GM12872 (cell line): ENCODE data around the gene ZBTB46.

ENCODE experiments used
- TF ChIP-seq, protein P1 (sequence below): IDR thresholded peaks from 3 replicates; pipeline ENCODE4 v1.5.1; 2011; ENCODE audit warnings: low read depth, mild to moderate bottlenecking, low read length, moderate library complexity; ENCODE audit not compliant: insufficient read depth

Gene ZBTB46

DNA sequence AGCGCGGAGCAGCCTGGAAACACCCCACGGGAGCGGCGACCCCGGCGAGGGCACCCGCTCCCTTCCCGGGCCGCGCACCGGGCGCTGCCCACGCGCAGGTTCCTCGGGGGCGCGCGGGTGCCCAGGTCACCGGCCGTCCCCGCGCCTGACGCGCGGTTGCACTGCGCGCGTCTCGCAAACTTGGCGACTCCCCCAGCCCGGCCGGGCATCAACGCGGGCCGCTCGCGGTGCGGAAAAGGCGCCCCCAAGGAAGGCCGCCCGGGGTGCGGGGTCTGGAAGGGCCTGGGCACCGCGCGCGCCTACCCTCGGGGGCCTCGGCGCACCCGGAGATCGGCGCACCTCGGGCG lies 555 bp upstream of the ZBTB46 start:
- TF ChIP-seq, protein P1, sequence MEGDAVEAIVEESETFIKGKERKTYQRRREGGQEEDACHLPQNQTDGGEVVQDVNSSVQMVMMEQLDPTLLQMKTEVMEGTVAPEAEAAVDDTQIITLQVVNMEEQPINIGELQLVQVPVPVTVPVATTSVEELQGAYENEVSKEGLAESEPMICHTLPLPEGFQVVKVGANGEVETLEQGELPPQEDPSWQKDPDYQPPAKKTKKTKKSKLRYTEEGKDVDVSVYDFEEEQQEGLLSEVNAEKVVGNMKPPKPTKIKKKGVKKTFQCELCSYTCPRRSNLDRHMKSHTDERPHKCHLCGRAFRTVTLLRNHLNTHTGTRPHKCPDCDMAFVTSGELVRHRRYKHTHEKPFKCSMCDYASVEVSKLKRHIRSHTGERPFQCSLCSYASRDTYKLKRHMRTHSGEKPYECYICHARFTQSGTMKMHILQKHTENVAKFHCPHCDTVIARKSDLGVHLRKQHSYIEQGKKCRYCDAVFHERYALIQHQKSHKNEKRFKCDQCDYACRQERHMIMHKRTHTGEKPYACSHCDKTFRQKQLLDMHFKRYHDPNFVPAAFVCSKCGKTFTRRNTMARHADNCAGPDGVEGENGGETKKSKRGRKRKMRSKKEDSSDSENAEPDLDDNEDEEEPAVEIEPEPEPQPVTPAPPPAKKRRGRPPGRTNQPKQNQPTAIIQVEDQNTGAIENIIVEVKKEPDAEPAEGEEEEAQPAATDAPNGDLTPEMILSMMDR = no peak

DNA sequence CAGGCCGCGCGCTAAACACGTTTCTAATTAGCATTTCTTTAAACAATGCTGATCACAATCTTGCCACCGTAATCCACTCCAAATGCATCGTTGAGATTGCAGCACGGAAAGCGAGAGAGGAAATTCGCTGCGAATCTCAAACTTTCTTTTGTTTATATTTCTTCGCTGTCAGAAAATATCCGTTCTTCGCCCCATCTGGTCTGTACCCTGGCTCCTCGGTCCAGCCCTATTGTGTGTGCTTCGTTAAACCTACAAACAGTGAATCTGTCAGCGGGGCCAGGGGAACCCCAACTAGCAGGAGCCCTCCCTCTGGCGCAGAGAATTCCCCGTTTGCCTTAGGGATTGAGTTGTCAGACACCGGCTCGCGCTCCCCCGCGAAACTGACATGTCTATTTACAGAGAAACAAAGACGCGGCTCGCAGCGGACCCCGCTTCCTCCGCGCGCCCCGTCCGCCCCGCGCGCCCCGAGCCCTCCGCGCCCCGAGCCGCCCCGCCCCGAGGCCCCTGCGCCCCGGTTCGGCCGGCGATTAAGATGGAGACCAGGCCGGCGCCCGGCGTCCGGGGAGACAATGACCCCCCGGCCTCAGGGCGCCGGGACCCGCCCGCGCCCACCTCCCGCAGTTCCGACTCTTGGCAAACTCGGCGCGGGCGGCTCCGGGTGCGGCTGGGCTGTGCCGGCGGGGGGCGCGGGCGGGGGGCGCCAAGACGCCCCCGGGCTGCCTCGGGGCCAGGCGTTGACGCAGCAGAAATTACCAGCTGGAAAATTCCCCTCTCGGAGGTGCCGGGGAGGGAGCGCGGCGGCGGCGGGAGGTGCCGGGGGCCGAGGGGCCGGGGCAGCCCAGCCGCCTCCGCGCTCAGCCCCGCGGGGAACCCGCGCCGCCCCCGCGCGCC lies 874 bp downstream of the ZBTB46 start:
- TF ChIP-seq, protein P1 = no peak

DNA sequence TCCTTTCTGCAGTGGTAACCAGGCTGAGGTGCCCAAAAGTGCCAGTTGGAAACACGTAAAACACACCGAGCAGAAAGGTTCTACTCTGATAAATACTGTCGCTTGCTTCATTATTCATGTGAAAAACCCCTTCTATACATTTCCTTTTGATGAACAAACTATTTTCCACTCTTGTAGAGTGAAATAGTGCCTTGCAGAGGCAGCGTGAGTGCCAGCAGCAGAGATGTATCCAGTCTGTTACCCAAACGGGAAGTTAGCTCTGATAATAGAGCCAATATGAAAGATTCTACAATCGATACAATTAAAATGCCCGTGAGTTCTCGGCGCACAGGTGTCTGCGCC lies 1.5 kb downstream of the ZBTB46 start:
- TF ChIP-seq, protein P1 = no peak

DNA sequence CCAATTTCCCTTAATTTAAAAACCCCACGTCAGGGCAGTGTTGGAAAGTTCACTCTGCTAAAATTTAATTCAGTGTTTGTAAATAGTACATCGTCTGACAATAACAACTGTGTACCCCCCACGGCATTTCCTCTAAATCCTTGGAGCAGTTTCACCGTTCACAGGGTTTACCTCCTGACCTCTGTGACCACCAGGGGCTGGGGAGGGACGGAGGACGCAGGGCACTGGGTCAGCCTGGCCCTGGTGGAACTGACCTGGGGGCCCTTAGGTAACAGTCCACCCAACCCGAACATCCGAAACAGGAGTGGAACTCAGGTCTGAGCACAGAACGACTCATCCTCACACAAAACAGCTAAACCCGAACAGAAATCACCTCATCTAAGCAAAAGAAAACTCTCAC lies 2.1 kb downstream of the ZBTB46 start:
- TF ChIP-seq, protein P1 = no peak

DNA sequence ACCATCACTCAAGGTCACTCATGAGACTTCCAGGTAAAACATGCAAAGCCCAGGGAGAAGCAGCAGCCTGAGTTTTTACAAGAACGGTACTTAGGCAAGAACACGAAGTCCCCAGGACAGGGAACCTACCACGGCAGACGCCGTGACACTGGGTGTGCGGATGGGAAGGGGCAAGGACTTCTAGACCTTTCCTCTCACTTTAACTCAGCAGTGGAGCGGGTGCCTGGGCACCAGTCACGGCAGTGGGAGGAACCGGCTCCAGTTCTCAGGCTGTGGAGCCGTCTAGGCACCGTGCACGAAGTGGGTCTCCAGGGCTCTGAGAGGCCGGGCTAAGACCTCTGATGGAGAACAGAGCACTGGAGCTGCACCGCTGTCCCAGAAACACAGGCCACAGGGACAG lies 2.5 kb downstream of the ZBTB46 start:
- TF ChIP-seq, protein P1 = no peak

DNA sequence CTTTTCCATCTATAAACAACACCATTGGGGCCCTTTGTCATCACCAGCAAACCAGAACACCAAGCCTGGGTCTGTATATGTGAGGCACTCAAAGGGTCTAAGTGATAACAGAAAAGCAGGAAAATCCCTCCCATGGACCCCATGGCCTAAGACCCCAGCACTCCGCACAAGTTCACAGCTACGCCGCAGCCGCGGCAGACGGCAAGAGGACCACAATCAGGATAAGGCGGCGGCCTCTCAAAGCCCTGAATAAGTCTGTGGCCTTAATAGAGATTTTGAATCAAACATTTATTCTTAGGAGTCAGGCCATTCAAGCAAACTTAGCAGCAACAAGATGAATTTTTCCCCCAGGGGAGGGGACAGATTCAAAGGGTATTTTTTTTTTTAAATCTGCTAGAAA lies 2.9 kb downstream of the ZBTB46 start:
- TF ChIP-seq, protein P1 = no peak

DNA sequence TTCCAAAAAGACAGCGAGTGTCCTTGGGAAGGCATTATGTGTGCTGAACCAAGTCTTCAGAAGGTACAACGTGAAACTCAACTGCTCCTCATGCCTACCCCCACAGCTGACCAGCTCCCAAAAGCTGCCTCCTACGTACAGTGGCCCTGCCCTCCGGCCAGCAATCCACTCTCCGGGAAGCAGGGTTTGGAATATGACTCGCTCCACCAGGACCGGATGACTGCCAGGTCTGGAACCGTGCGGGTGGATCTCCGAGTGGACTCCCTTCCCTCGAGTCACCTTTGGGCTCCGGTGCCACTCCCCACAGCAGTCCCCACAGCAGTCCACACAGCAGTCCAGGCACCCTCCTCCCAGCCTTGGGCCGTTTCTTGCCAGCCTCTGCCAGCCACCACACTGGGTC lies 4.3 kb downstream of the ZBTB46 start:
- TF ChIP-seq, protein P1 = no peak
